Activated CD4-positive, alpha-beta T cell treated with anti-CD3 and anti-CD28 coated beads, Interleukin-2, amount 10 ng/mL, durations not matched to agents 7 days and 5 days (primary cell): Measurements from ENCODE around the gene PDGFRA. TPM values are rescaled to one million over a fixed set of nuclear protein-coding genes. Genes with fewer than 3 reads are reported as not detected.

Source experiments
- CTCF ChIA-PET: fragments of 350-600 bp; sonication (Branson Sonifier 250); formaldehyde crosslinking; loops from one replicate; lab custom pipeline; 2021; ENCODE audit warnings: antibody characterized with exemption; lab: Charles Lee
- POLR2A ChIA-PET: fragments of 350-600 bp; sonication (Branson Sonifier 250); formaldehyde crosslinking; loops from one replicate; lab custom pipeline; 2021; ENCODE audit warnings: antibody characterized with exemption; lab: Charles Lee
- DNase-seq: peaks from one replicate; pipeline ENCODE4 v3.0.0-alpha.2; 2020
- H3K27ac Mint-ChIP-seq: one replicate; pipeline ENCODE4 v1.8.0; 2021; ENCODE audit warnings: mild to moderate bottlenecking, moderate library complexity, mixed read lengths
- H3K27me3 Mint-ChIP-seq: one replicate; pipeline ENCODE4 v1.8.0; 2021; ENCODE audit warnings: mixed read lengths
- H3K36me3 Mint-ChIP-seq: one replicate; pipeline ENCODE4 v1.8.0; 2021; ENCODE audit warnings: low read depth, mixed read lengths
- H3K4me1 Mint-ChIP-seq: one replicate; pipeline ENCODE4 v1.8.0; 2021; ENCODE audit warnings: mixed read lengths
- H3K4me3 Mint-ChIP-seq: one replicate; pipeline ENCODE4 v1.8.0; 2021; ENCODE audit warnings: mild to moderate bottlenecking, moderate library complexity, mixed read lengths
- H3K9me3 Mint-ChIP-seq: one replicate; pipeline ENCODE4 v1.8.0; 2021; ENCODE audit warnings: mixed read lengths
- total RNA-seq, 2 experiments: library from RNA; stranded (reverse); gene quantifications; one replicate each; pipeline ENCODE4 v1.2.3, GENCODE V29; 2021

The PDGFRA gene
- not detected for total RNA-seq

GRCh38 chr4:54228961-54229501 lies at the start of gene PDGFRA:
Gene PDGFRA, plus strand, starts transcription at chr4:54229293. Its CDS starts 29,476 bp downstream, at chr4:54258769.
- H3K4me1 Mint-ChIP-seq = peaks cover 35% of the 10 kb centered on the region
- CTCF ChIA-PET = no interaction called here
- no peak within 1 kb of the TSS for H3K27ac Mint-ChIP-seq
- H3K27me3 Mint-ChIP-seq = peaks cover 91% of the 10 kb centered on the region
- H3K9me3 Mint-ChIP-seq = no peaks in the 10 kb centered on the region
- no peak within 1 kb of the TSS for H3K4me3 Mint-ChIP-seq
- POLR2A ChIA-PET = no interaction called here
- DNase-seq = no peak
- H3K36me3 Mint-ChIP-seq = peaks cover 3% of the 10 kb centered on the region

DNA sequence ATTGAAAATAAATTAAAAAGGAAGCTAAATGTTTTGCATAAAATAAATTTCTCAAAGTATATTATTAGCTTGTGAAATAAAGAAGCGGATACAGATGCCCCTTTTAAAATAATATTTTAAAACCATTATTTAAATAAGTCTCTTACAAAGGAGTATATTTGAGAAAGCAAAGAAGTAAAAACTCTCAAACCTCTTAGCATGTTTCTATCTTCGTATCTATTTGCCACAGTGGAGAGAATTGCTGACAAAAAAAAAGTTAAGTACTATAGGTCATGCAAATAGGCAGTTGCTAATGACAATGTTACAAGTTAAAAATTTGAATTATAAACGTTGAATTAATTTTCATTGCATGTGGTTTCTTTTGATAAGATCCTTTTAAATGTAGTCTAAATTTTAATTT lies 44.5 kb upstream of the PDGFRA start:
- Mint-ChIP-seq H3K4me1 (no peaks in the 10 kb centered on the region), H3K9me3 (no peaks in the 10 kb centered on the region), H3K36me3 (no peaks in the 10 kb centered on the region), H3K27ac (no peak overlapping the region), H3K27me3 (peaks cover 2% of the 10 kb centered on the region), H3K4me3 (no peak overlapping the region)
- POLR2A ChIA-PET = no interaction called here
- DNase-seq = no peak
- CTCF ChIA-PET = interaction anchor here (0.9 to 1.3 kb wide), 2 partner anchors 15 kb away, joined by 3 read pairs; no protein-coding TSS in a partner anchor

- no peak overlapping the region for H3K27ac Mint-ChIP-seq
- no peaks in the 10 kb centered on the region for H3K4me1 Mint-ChIP-seq
- H3K4me3 Mint-ChIP-seq = no peak overlapping the region
- ChIA-PET CTCF (interaction anchor here (0.9 to 1.3 kb wide), 2 partner anchors 14 to 16 kb away, joined by 3 read pairs; no protein-coding TSS in a partner anchor), POLR2A (no interaction called here)
- peaks cover 2% of the 10 kb centered on the region for H3K27me3 Mint-ChIP-seq
- no peaks in the 10 kb centered on the region for H3K36me3 Mint-ChIP-seq
- DNase-seq = no peak
- H3K9me3 Mint-ChIP-seq = no peaks in the 10 kb centered on the region
Observed at GRCh38 chr4:54185044-54185780, 43.9 kb upstream of the PDGFRA start.

GRCh38 chr4:54185866-54186265 lies 43.2 kb upstream of the PDGFRA start:
- Mint-ChIP-seq H3K36me3 (no peaks in the 10 kb centered on the region), H3K27ac (no peak overlapping the region), H3K4me3 (no peak overlapping the region), H3K9me3 (no peaks in the 10 kb centered on the region), H3K4me1 (no peaks in the 10 kb centered on the region), H3K27me3 (peaks cover 2% of the 10 kb centered on the region)
- no peak for DNase-seq
- POLR2A ChIA-PET = no interaction called here
- CTCF ChIA-PET = no interaction called here

DNA sequence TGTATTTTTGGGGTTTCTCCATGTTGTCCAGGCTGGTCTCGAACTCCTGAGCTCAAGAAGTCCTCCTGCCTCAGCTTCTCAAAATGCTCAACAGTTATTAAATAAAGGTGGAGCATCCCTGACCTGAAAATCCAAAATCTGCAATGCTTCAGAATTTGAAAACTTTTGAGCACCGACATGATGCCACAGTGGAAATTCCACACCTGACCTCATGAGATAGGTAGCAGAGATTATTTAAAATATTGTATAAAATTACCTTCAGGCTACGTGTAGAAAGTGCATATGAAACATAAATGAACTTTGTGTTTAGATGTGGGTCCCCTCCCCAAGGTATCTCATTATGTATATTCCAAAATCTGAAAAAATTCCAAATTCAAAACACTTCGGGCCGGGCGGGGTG lies 42.7 kb upstream of the PDGFRA start:
- ChIA-PET CTCF (no interaction called here), POLR2A (no interaction called here)
- H3K4me3 Mint-ChIP-seq = no peak overlapping the region
- DNase-seq = no peak
- H3K27ac Mint-ChIP-seq = no peak overlapping the region
- no peaks in the 10 kb centered on the region for H3K9me3 Mint-ChIP-seq
- peaks cover 2% of the 10 kb centered on the region for H3K27me3 Mint-ChIP-seq
- no peaks in the 10 kb centered on the region for H3K4me1 Mint-ChIP-seq
- no peaks in the 10 kb centered on the region for H3K36me3 Mint-ChIP-seq

DNA sequence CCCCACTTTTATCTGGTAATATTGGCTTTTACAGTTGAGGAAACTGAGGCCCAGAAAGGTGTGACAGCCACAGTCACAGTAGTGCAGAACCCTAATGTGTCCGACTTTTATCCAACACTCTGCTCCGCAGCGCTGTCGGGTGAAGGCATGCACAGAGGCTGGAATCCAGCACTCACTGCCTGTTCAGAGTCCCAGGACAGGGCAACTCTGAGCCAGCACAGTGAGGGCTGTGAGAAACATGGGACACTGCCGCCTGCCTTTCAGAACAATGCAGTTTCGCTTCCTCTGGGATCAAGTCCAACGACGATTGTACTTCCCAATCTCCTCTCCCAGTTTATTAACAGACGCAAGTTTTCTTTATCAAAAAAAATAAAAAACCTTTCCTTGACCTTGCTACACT lies 41.9 kb upstream of the PDGFRA start:
- ChIA-PET CTCF (no interaction called here), POLR2A (no interaction called here)
- DNase-seq = no peak
- Mint-ChIP-seq H3K36me3 (no peaks in the 10 kb centered on the region), H3K4me3 (no peak overlapping the region), H3K27me3 (peaks cover 2% of the 10 kb centered on the region), H3K9me3 (no peaks in the 10 kb centered on the region), H3K27ac (no peak overlapping the region), H3K4me1 (no peaks in the 10 kb centered on the region)

DNA sequence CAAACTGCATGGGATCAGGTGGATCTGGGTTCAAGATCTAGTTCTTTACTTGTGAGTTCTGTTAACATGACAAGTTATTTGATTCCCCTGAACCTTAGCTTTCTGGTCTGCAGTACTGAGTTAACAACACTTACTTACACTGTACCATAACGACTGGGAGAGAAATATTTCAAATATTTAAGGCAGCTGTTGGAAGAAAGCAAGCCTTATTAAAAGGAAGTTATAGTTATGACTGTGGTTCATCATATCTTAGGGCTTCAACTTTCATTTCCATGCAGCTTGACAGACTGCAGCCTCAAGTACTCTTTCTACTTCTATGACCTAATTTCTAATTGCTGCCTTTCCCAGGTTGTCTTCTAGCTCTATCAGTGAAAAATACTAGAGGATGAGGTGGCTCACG lies 40.0 kb upstream of the PDGFRA start:
- Mint-ChIP-seq H3K27ac (no peak overlapping the region), H3K4me3 (no peak overlapping the region), H3K36me3 (no peaks in the 10 kb centered on the region), H3K9me3 (no peaks in the 10 kb centered on the region), H3K4me1 (no peaks in the 10 kb centered on the region), H3K27me3 (peaks cover 4% of the 10 kb centered on the region)
- DNase-seq = no peak
- ChIA-PET POLR2A (no interaction called here), CTCF (no interaction called here)

DNA sequence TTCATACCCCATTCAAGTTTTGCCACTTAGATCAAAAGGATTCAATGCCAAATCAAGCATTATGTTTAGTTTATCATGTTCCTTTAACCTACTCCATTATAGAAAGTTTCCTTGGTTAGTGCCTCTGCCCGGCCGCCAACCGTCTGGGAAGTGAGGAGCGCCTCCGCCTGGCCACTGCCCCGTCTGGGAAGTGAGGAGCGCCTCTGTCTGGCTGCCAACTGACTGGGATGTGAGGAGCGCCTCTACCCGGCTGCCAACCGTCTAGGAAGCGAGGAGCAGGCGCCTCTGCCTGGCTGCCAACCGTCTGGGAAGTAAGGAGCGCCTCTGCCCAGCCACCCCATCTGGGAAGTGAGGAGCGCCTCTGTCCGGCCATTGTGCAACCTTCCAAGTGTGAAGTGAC lies 36.3 kb upstream of the PDGFRA start:
- ChIA-PET CTCF (interaction anchor here (1.2 kb wide), 1 partner anchor 9 kb away, joined by 3 read pairs; no protein-coding TSS in a partner anchor), POLR2A (no interaction called here)
- Mint-ChIP-seq H3K4me3 (no peak overlapping the region), H3K27me3 (peaks cover 4% of the 10 kb centered on the region), H3K36me3 (no peaks in the 10 kb centered on the region), H3K4me1 (no peaks in the 10 kb centered on the region), H3K27ac (no peak overlapping the region), H3K9me3 (no peaks in the 10 kb centered on the region)
- no peak for DNase-seq

DNA sequence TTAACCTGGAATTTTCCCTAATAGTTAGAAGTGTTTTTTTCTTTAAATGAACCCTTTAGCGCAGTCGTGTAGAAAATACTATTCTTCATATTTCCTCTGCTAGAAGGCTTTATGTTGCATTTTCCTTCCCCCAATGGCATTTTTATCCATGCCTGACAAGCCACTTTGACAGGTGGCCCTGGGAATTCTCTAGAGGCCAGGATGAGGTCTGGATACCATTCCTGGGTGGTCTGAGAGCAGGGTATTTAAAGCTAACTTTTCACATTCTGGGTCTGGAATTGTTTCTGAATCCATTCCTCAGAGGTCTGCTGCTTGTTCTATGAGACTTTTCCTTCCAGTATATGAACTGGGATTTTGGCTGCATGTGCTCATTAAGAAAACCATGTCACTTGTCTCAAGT lies 31.2 kb upstream of the PDGFRA start:
- no peak for DNase-seq
- Mint-ChIP-seq H3K36me3 (no peaks in the 10 kb centered on the region), H3K4me1 (no peaks in the 10 kb centered on the region), H3K4me3 (no peak overlapping the region), H3K27ac (no peak overlapping the region), H3K9me3 (no peaks in the 10 kb centered on the region), H3K27me3 (no peaks in the 10 kb centered on the region)
- ChIA-PET CTCF (no interaction called here), POLR2A (no interaction called here)

DNA sequence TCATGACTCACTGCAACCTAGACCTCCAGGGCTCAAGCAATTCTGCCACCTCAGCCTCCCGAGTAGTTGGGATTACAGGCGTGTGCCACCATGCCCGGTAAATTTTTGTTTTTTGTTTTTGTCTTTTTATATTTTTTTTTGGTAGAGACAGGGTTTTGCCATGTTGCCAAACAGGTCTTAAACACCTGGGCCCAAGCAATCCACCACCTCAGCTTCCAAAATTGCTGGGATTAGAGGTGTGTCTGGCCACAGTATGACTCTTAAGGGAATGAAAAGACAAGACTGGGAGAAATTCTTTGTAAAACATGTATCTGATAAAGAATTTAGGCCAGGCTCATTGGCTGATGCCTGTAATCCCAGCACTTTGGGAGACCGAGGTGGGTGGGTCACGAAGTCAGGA lies 29.2 kb upstream of the PDGFRA start:
- no peaks in the 10 kb centered on the region for H3K36me3 Mint-ChIP-seq
- POLR2A ChIA-PET = no interaction called here
- no peak for DNase-seq
- no peaks in the 10 kb centered on the region for H3K9me3 Mint-ChIP-seq
- no peak overlapping the region for H3K4me3 Mint-ChIP-seq
- H3K27ac Mint-ChIP-seq = no peak overlapping the region
- CTCF ChIA-PET = interaction anchor here (1.0 kb wide), 1 partner anchor 15 kb away, joined by 3 read pairs; no protein-coding TSS in a partner anchor
- peaks cover 2% of the 10 kb centered on the region for H3K27me3 Mint-ChIP-seq
- H3K4me1 Mint-ChIP-seq = no peaks in the 10 kb centered on the region

DNA sequence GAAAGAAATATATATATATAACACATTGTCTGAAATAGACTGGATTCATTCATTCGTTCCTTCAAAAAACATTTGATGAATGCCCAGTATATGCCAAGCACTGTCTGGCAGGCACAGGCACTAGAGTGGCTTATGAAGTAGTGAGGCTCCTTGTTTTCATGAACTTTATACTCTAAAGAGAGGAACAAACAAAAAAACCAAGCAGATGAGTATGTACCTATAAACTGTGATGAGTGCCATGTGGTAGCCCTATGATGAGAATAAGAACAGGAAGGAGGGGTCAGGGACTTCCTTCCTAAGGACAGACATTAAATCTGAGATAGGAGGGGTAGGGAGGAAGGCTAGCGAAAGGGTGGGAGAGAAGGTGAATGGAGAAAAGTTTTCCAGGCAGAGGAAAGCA lies 19.5 kb upstream of the PDGFRA start:
- DNase-seq = no peak
- Mint-ChIP-seq H3K9me3 (no peaks in the 10 kb centered on the region), H3K4me3 (no peak overlapping the region), H3K36me3 (no peaks in the 10 kb centered on the region), H3K4me1 (no peaks in the 10 kb centered on the region), H3K27ac (no peak overlapping the region), H3K27me3 (peaks cover 6% of the 10 kb centered on the region)
- ChIA-PET POLR2A (interaction anchor here (0.6 kb wide), 1 partner anchor 267 kb away, joined by 3 read pairs; no protein-coding TSS in a partner anchor), CTCF (no interaction called here)

DNA sequence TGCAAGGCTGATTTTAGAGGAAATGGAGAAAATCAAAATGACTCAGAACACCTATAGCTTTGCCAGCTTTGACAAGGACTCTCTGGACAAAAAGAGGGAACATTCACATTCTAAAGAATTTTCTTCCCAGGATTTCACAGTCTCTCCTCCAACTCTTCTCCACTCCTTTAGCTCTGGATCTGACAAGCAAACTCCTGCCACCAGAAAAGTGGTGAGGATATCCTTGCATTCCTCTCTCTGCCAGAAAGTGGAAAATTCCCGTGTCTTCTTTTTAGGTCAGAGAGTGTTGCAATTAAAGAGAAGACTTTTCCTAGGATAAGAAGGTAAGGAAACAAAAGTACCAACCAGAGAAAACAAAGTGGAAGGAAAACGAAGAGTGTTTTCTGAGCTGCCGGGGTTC lies 16.1 kb upstream of the PDGFRA start:
- Mint-ChIP-seq H3K9me3 (no peaks in the 10 kb centered on the region), H3K4me1 (peaks cover 6% of the 10 kb centered on the region), H3K27ac (no peak overlapping the region), H3K4me3 (no peak overlapping the region), H3K36me3 (no peaks in the 10 kb centered on the region), H3K27me3 (peaks cover 17% of the 10 kb centered on the region)
- CTCF ChIA-PET = interaction anchor here (0.8 to 0.9 kb wide), 2 partner anchors 21 to 222 kb away, joined by 3 read pairs; no protein-coding TSS in a partner anchor
- DNase-seq = no peak
- POLR2A ChIA-PET = no interaction called here

GRCh38 chr4:54213761-54214160 lies 15.3 kb upstream of the PDGFRA start:
- Mint-ChIP-seq H3K4me3 (no peak overlapping the region), H3K27me3 (peaks cover 15% of the 10 kb centered on the region), H3K4me1 (peaks cover 6% of the 10 kb centered on the region), H3K9me3 (no peaks in the 10 kb centered on the region), H3K36me3 (no peaks in the 10 kb centered on the region), H3K27ac (no peak overlapping the region)
- no peak for DNase-seq
- CTCF ChIA-PET = no interaction called here
- POLR2A ChIA-PET = no interaction called here
